GM21423 (cell line): ENCODE data around the gene INTS15.

Experiments used
- ATAC-seq: cut with Tn5 transposase; IDR thresholded peaks from one replicate; pipeline ENCODE4 v1.9.1; 2021; ENCODE audit warnings: mild to moderate bottlenecking, moderate library complexity; ENCODE audit not compliant: unreplicated experiment

Gene INTS15

GRCh38 chr7:6589829-6590644, at the start of gene INTS15:
Gene INTS15 (plus strand): TSS chr7:6590021. CDS start chr7:6590284, 263 bp downstream.
- peak; percentile 85 for ATAC-seq

- no peak for ATAC-seq
These were observed 47.5 kb upstream of the INTS15 start for GRCh38 chr7:6542368-6542767.

GRCh38 chr7:6545398-6546126, 44.3 kb upstream of the INTS15 start:
- no peak for ATAC-seq

- no peak for ATAC-seq
These were observed 43.1 kb upstream of the INTS15 start for GRCh38 chr7:6546498-6547251.

- no peak for ATAC-seq
These were observed 42.4 kb upstream of the INTS15 start for GRCh38 chr7:6547400-6547799.

GRCh38 chr7:6551016-6551511, 38.8 kb upstream of the INTS15 start, which contains the start of gene GRID2IP:
Gene GRID2IP (minus strand): TSS chr7:6551461. CDS start chr7:6551436, 25 bp downstream.
- ATAC-seq = no peak

GRCh38 chr7:6553448-6554044, 36.3 kb upstream of the INTS15 start:
- no peak for ATAC-seq

GRCh38 chr7:6554848-6555247, 35.0 kb upstream of the INTS15 start:
- no peak for ATAC-seq

- ATAC-seq = no peak
These were observed 33.6 kb upstream of the INTS15 start for GRCh38 chr7:6556196-6556595.

- ATAC-seq = no peak
These were observed 31.0 kb upstream of the INTS15 start for GRCh38 chr7:6558837-6559236.

GRCh38 chr7:6559896-6560295, 29.9 kb upstream of the INTS15 start:
- ATAC-seq = no peak

GRCh38 chr7:6562106-6562505, 27.7 kb upstream of the INTS15 start:
- ATAC-seq = no peak

- ATAC-seq = no peak
These were observed 25.7 kb upstream of the INTS15 start for GRCh38 chr7:6563936-6564770.

- no peak for ATAC-seq
These were observed 24.2 kb upstream of the INTS15 start for GRCh38 chr7:6565655-6566054.

- ATAC-seq = no peak
These were observed 21.9 kb upstream of the INTS15 start for GRCh38 chr7:6567886-6568285.

GRCh38 chr7:6571160-6571779, 18.6 kb upstream of the INTS15 start:
- no peak for ATAC-seq

GRCh38 chr7:6575281-6576023, 14.4 kb upstream of the INTS15 start:
- no peak for ATAC-seq

GRCh38 chr7:6576024-6576866, 13.6 kb upstream of the INTS15 start:
- no peak for ATAC-seq
